ENCODE measurements around the gene ABCB8. TPM values are rescaled to one million over a fixed set of nuclear protein-coding genes. Genes with fewer than 3 reads are reported as not detected.

The ABCB8 gene
- total and polyA plus RNA-seq, 2 donors (not counting 3 experiments of a cell fraction or from before 2014, with no cell fraction given): 38.0 to 46.3 TPM

GRCh38 chr7:151076863-151077704 lies 48.8 kb downstream of the ABCB8 start:
- no peak for FAIRE-seq
- CTCF ChIA-PET: interaction anchor here (0.7 to 3.0 kb wide), 9 partner anchors 8 to 179 kb away, joined by 3 to 12 read pairs (median 4); no protein-coding TSS in a partner anchor
- H3K4me2 ChIP-seq (ENCODE audit: insufficient read depth, low read length): no peak overlapping the region

More at GRCh38 chr7:151076863-151077704, 48.8 kb downstream of the ABCB8 start:
- H3K9ac ChIP-seq (replicated peaks; ENCODE audit: extremely low read depth, insufficient read depth, low read length): no peak overlapping the region
- peaks cover 21% of the 10 kb centered on the region for H3K79me2 ChIP-seq (ENCODE audit: control insufficient read depth, insufficient read depth, low read length)
- H3K9me1 ChIP-seq (replicated peaks; ENCODE audit: control insufficient read depth, extremely low read depth, insufficient read depth, low read length): no peaks in the 10 kb centered on the region
- no peaks in the 10 kb centered on the region for H3K27me3 ChIP-seq (ENCODE audit: control insufficient read depth in 2 of 2, insufficient read depth in 2 of 2, low read length in 2 of 2)
- intact Hi-C loops (cut with micrococcal nuclease) (no loop called here), dilution Hi-C loops (cut with MboI; ENCODE audit: extremely low pct_ligation_motif_present, low sequenced_read_pairs) (no loop called here)
- H3K4me3 ChIP-seq (replicated peaks in 1 of 3; ENCODE audit: insufficient read depth in 1 of 3, low read depth in 1 of 3, low read length in 3 of 3): no peak overlapping the region
- no TSS peak for BruUV-seq (replicated peaks)
- H3K9me3 ChIP-seq (replicated peaks; ENCODE audit: control insufficient read depth, insufficient read depth, low read length): no peaks in the 10 kb centered on the region
- H3K27ac ChIP-seq (ENCODE audit: insufficient read depth, low read depth, low read length): no peak overlapping the region
- POLR2A ChIA-PET: no interaction called here
- H4K20me1 ChIP-seq (replicated peaks; ENCODE audit: control insufficient read depth, extremely low read depth, insufficient read depth, low read length): no peaks in the 10 kb centered on the region
- H2AFZ ChIP-seq (ENCODE audit: low read depth, low read length): no peak overlapping the region
- peaks cover 2 to 25% of the 10 kb centered on the region in 2 experiments for H3K36me3 ChIP-seq (ENCODE audit: control insufficient read depth in 2 of 2, extremely low read depth in 1 of 2, insufficient read depth in 2 of 2, low read length in 2 of 2)
- H3K4me1 ChIP-seq (ENCODE audit: control insufficient read depth, extremely low read depth, insufficient read depth, low read length): peaks cover 22% of the 10 kb centered on the region
- TF ChIP-seq FOS (IDR thresholded peaks at IDR 0.05; ENCODE audit: borderline replicate concordance, insufficient read depth, low read length) (no peak), MYC (IDR thresholded peaks at IDR 0.05; ENCODE audit: low read depth, low read length) (no peak), GATA2 (IDR thresholded peaks at IDR 0.05; ENCODE audit: insufficient read depth, insufficient read length, low read depth, low read length) (no peak), JUN (IDR thresholded peaks at IDR 0.05; ENCODE audit: borderline replicate concordance, insufficient read depth, insufficient read length, low read depth) (no peak), EZH2 (IDR thresholded peaks at IDR 0.05; ENCODE audit: borderline replicate concordance, low read depth, low read length, severe bottlenecking) (no peak)
- TF ChIP-seq, protein P1, sequence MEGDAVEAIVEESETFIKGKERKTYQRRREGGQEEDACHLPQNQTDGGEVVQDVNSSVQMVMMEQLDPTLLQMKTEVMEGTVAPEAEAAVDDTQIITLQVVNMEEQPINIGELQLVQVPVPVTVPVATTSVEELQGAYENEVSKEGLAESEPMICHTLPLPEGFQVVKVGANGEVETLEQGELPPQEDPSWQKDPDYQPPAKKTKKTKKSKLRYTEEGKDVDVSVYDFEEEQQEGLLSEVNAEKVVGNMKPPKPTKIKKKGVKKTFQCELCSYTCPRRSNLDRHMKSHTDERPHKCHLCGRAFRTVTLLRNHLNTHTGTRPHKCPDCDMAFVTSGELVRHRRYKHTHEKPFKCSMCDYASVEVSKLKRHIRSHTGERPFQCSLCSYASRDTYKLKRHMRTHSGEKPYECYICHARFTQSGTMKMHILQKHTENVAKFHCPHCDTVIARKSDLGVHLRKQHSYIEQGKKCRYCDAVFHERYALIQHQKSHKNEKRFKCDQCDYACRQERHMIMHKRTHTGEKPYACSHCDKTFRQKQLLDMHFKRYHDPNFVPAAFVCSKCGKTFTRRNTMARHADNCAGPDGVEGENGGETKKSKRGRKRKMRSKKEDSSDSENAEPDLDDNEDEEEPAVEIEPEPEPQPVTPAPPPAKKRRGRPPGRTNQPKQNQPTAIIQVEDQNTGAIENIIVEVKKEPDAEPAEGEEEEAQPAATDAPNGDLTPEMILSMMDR (IDR thresholded peaks at IDR 0.05; ENCODE audit: extremely low read depth in 1 of 2, insufficient read depth in 1 of 2, low read depth in 1 of 2, low read length in 2 of 2): peak; percentile 33 to 55
- no peak for DNase-seq (ENCODE audit: low read depth, low spot score)

Measured in endothelial cell of umbilical vein (primary cell).